HepG2 (cell line): ENCODE data around the gene ARHGAP21. TPM values are rescaled to one million over a fixed set of nuclear protein-coding genes. Genes with fewer than 3 reads are reported as not detected.

Experiments
- ATAC-seq: fragments of 200-7000 bp; cut with Tn5 transposase; 3 replicates; pipeline ENCODE4 v1.9.1; 2020; ENCODE audit warnings: mild to moderate bottlenecking, moderate library complexity
- BruUV-seq: library from RNA; stranded (reverse); fragments of 400-500 nt; replicated peaks from 2 replicates; lab custom pipeline; 2021; lab: Mats Ljungman, UMichigan
- CTCF ChIA-PET: fragments of 300-600 bp; formaldehyde crosslinking; extraction: SDS; loops from one replicate; lab custom pipeline; 2021; ENCODE audit warnings: low total read pairs, inconsistent platforms, low intra/inter-chr PET ratio; lab: Yijun Ruan, JAX
- POLR2A ChIA-PET: fragments of 350-600 bp; sonication (Branson Sonifier 250); formaldehyde crosslinking; loops from one replicate; lab custom pipeline; 2020; ENCODE audit warnings: antibody characterized with exemption, inconsistent platforms; lab: Yijun Ruan, JAX
- DNase-seq: peaks from one replicate; pipeline ENCODE4 v3.0.0-alpha.2; 2015; ENCODE audit warnings: low spot score
- FAIRE-seq: peaks from 3 replicates; lab custom pipeline; 2011; peaks lifted over from hg19 to GRCh38; lab: Jason Lieb, UNC
- H2AFZ ChIP-seq: one replicate; pipeline ENCODE4 v1.6.1; 2011; ENCODE audit warnings: low read length, inconsistent platforms
- H3K27ac ChIP-seq: fragments of 300-600 bp; 3 replicates; pipeline ENCODE4 v1.8.0; 2011; ENCODE audit warnings: mixed run types, mild to moderate bottlenecking, mixed read lengths, low read length, inconsistent platforms; ENCODE audit not compliant: insufficient read depth; ENCODE audit errors: extremely low read length
- H3K27me3 ChIP-seq, 2 experiments: fragments of 200-600 bp in 1 of 2; 2 replicates in 1 of 2; 3 replicates in 1 of 2; pipeline versions ENCODE4 v1.6.0 to v1.8.0; 2011; ENCODE audit warnings: low read length in 2 of 2, mild to moderate bottlenecking in 2 of 2, moderate library complexity in 2 of 2, inconsistent platforms in 1 of 2; ENCODE audit not compliant: insufficient read depth in 2 of 2, control insufficient read depth in 1 of 2
- H3K36me3 ChIP-seq, 2 experiments: fragments of 200-600 bp in 1 of 2; replicated peaks in 1 of 2; 2 replicates in 1 of 2; 3 replicates in 1 of 2; pipeline versions ENCODE4 v1.5.1 to v1.8.0; 2011; ENCODE audit warnings: low read length in 2 of 2, inconsistent platforms in 1 of 2; ENCODE audit not compliant: insufficient read depth in 2 of 2, control insufficient read depth in 1 of 2
- H3K4me1 ChIP-seq: 2 replicates; pipeline ENCODE4 v1.5.1; 2012; ENCODE audit warnings: low read length, inconsistent platforms; ENCODE audit not compliant: insufficient read depth
- H3K4me2 ChIP-seq: 2 replicates; pipeline ENCODE4 v1.6.0; 2011; ENCODE audit warnings: low read depth, low read length, inconsistent platforms
- H3K4me3 ChIP-seq, 3 experiments: fragments of 200-600 bp in 1 of 3; sonication (generic), shearing (Covaris generic) in 1 of 3; replicated peaks in 1 of 3; 2 replicates each; pipeline ENCODE4 v1.5.1; 2011 to 2016; ENCODE audit warnings: low read length in 3 of 3, inconsistent platforms in 2 of 3, low read depth in 2 of 3, mild to moderate bottlenecking in 2 of 3, control low read depth in 1 of 3, mixed read lengths in 1 of 3; ENCODE audit not compliant: insufficient read depth in 1 of 3
- H3K79me2 ChIP-seq: one replicate; pipeline ENCODE4 v1.6.1; 2011; ENCODE audit warnings: low read length, inconsistent platforms; ENCODE audit not compliant: insufficient read depth
- H3K9ac ChIP-seq: 2 replicates; pipeline ENCODE4 v1.6.0; 2011; ENCODE audit warnings: mild to moderate bottlenecking, low read depth, low read length, inconsistent platforms; ENCODE audit not compliant: insufficient read depth
- H3K9me3 ChIP-seq: 2 replicates; pipeline ENCODE4 v1.5.1; 2012; ENCODE audit warnings: mild to moderate bottlenecking, low read length
- H4K20me1 ChIP-seq: 2 replicates; pipeline ENCODE4 v1.6.0; 2011; ENCODE audit warnings: inconsistent platforms, mild to moderate bottlenecking, low read length, moderate library complexity; ENCODE audit not compliant: insufficient read depth
- BCL6 ChIP-seq: IDR thresholded peaks from 2 replicates; pipeline ENCODE4 v1.6.1; 2016; ENCODE audit warnings: missing genetic modification reagents, missing compliant biosample characterization
- CCAR2 ChIP-seq: fragments of 200-400 bp; formaldehyde crosslinking; optimal IDR thresholded peaks from 2 replicates; pipeline ENCODE3; 2018; ENCODE audit warnings: low read depth, mild to moderate bottlenecking, low read length, moderate library complexity
- E2F2 ChIP-seq: sonication (generic); formaldehyde crosslinking; IDR thresholded peaks from 2 replicates; pipeline ENCODE4 v1.4.0; 2020; ENCODE audit warnings: missing genetic modification reagents, borderline replicate concordance
- LBX2 ChIP-seq: sonication (generic); formaldehyde crosslinking; IDR thresholded peaks from 2 replicates; pipeline ENCODE4 v1.5.0; 2020; ENCODE audit warnings: missing genetic modification reagents, mild to moderate bottlenecking, borderline replicate concordance
- NCOA5 ChIP-seq: sonication (generic); formaldehyde crosslinking; IDR thresholded peaks from 2 replicates; pipeline ENCODE4 v1.4.0; 2020; ENCODE audit warnings: missing genetic modification reagents
- SP2 ChIP-seq: sonication (generic); formaldehyde crosslinking; IDR thresholded peaks from 2 replicates; pipeline ENCODE4 v1.5.1; 2020; ENCODE audit warnings: mild to moderate bottlenecking, missing genetic modification reagents
- THAP11 ChIP-seq: IDR thresholded peaks from 2 replicates; pipeline ENCODE4 v1.6.1; 2016; ENCODE audit warnings: missing biosample characterization, missing genetic modification reagents
- ZBTB44 ChIP-seq: sonication (generic); formaldehyde crosslinking; IDR thresholded peaks from 2 replicates; pipeline ENCODE4 v1.4.0; 2020; ENCODE audit warnings: missing genetic modification reagents
- ZFP36L2 ChIP-seq: sonication (generic); formaldehyde crosslinking; IDR thresholded peaks from 2 replicates; pipeline ENCODE4 v1.4.0; 2020; ENCODE audit warnings: missing genetic modification reagents
- ZNF274 ChIP-seq: sonication (generic); formaldehyde crosslinking; IDR thresholded peaks from 2 replicates; pipeline ENCODE4 v1.5.1; 2020; ENCODE audit warnings: mild to moderate bottlenecking, missing genetic modification reagents
- ZNF317 ChIP-seq: sonication (generic); formaldehyde crosslinking; IDR thresholded peaks from 2 replicates; pipeline ENCODE4 v1.5.0; 2020; ENCODE audit warnings: mild to moderate bottlenecking, missing genetic modification reagents
- ZNF605 ChIP-seq: sonication (generic); formaldehyde crosslinking; IDR thresholded peaks from 2 replicates; pipeline ENCODE4 v1.8.0; 2022; ENCODE audit warnings: mild to moderate bottlenecking, missing genetic modification reagents
- ZNF646 ChIP-seq: sonication (generic); formaldehyde crosslinking; IDR thresholded peaks from 2 replicates; pipeline ENCODE4 v1.9.0; 2021; ENCODE audit warnings: mild to moderate bottlenecking, missing genetic modification reagents
- ZNF850 ChIP-seq: sonication (generic); formaldehyde crosslinking; conservative IDR thresholded peaks from 2 replicates; pipeline ENCODE4 v1.9.0; 2021; ENCODE audit warnings: mild to moderate bottlenecking, missing genetic modification reagents
- WGBS: methylation state at CpG from one replicate; pipeline ENCODE4 v1.1.6; 2017; ENCODE audit warnings: low lambda C conversion rate; 5-methylcytosine and 5-hydroxymethylcytosine counted together
- in situ Hi-C: cut with HindIII; loops from 2 replicates; pipeline ENCODE4 v1.10.0; 2017; ENCODE audit warnings: low pct_unique_long_range_greater_than_20kb; ENCODE audit not compliant: extremely low pct_ligation_motif_present
- intact Hi-C: fragments of 100-400 bp; cut with micrococcal nuclease; formaldehyde crosslinking; loops from one replicate; pipeline ENCODE4 v1.10.0; 2022; ENCODE audit not compliant: unreplicated experiment
- polyA plus RNA-seq, 8 experiments: library from polyadenylated mRNA; depleted of rRNA in 3 of 8; stranded (reverse) in 7 of 8; unstranded in 1 of 8; fragments of >200 nt; fragmentation: Illumina TruSeq in 4 of 8; extraction: Trizol in 4 of 8; gene quantifications; 2 replicates each; pipeline versions ENCODE4 v1.2.1 to v1.2.3, GENCODE V29; 2011 to 2016; ENCODE audit warnings: low read depth in 4 of 8, missing spikeins in 1 of 8, mixed read lengths in 1 of 8; ENCODE audit not compliant: insufficient read depth in 1 of 8
- total RNA-seq, 5 experiments: library from RNA; depleted of rRNA; stranded (reverse); fragments of >200 nt; fragmentation: Illumina TruSeq; extraction: Trizol; gene quantifications; 2 replicates each; pipeline ENCODE4 v1.2.3, GENCODE V29; 2016; ENCODE audit warnings: low read depth in 1 of 5

Gene ARHGAP21
- total and polyA plus RNA-seq, 2 of the 13 experiments (the other 11 are each of a cell fraction or from before 2014, with no cell fraction given): 23.9 to 26.6 TPM

- no peak for TF ChIP-seq SP2 (CRISPR knock-in tag)
- no peak for TF ChIP-seq ZNF605 (CRISPR knock-in tag)
Observed at GRCh38 chr10:24550680-24551079, 173.0 kb downstream of the ARHGAP21 start (continued).

GRCh38 chr10:24545585-24545984 lies 178.1 kb downstream of the ARHGAP21 start:
- DNase-seq (no peak), ATAC-seq (no peak), FAIRE-seq (no peak)
- Histone ChIP-seq H3K9me3 (no peaks in the 10 kb centered on the region), H3K79me2 (no peaks in the 10 kb centered on the region), H3K36me3 (peaks cover 2 to 38% of the 10 kb centered on the region in 2 experiments; a peak in 4 of 5 replicates), H3K27me3 (no peaks in the 10 kb centered on the region), H3K9ac (no peak overlapping the region), H3K4me2 (no peak overlapping the region), H3K4me3 (no peak overlapping the region), H3K27ac (no peak overlapping the region), H2AFZ (no peak overlapping the region), H3K4me1 (peaks cover 25% of the 10 kb centered on the region), H4K20me1 (no peaks in the 10 kb centered on the region)
- POLR2A ChIA-PET: no interaction called here
- no TSS peak for BruUV-seq
- intact Hi-C loops: no loop called here
- CTCF ChIA-PET: no interaction called here
- WGBS: 97% methylated on average over 3 of the region's 3 CpGs
- in situ Hi-C loops: no loop called here
- TF ChIP-seq ZNF274 (CRISPR knock-in tag): no peak
- TF ChIP-seq NCOA5 (CRISPR knock-in tag): no peak
- no peak for TF ChIP-seq CCAR2
- no peak for TF ChIP-seq ZFP36L2 (CRISPR knock-in tag)
- TF ChIP-seq THAP11 (CRISPR knock-in tag): no peak
- no peak for TF ChIP-seq ZNF317 (CRISPR knock-in tag)
- no peak for TF ChIP-seq ZBTB44 (CRISPR knock-in tag)
- TF ChIP-seq ZNF646 (CRISPR knock-in tag): no peak
- no peak for TF ChIP-seq BCL6
- no peak for TF ChIP-seq E2F2 (CRISPR knock-in tag)
- TF ChIP-seq LBX2 (CRISPR knock-in tag): no peak
- no peak for TF ChIP-seq ZNF850
